Keratinocyte (primary cell): ENCODE results near the gene HBB. TPM values are rescaled to one million over a fixed set of nuclear protein-coding genes. Genes with fewer than 3 reads are reported as not detected.

ENCODE experiments used
- DNase-seq: peaks from one replicate; pipeline ENCODE4 v3.0.0-alpha.2; 2011; ENCODE audit warnings: low read depth, missing footprints, low spot score
- FAIRE-seq: peaks from 2 replicates; lab custom pipeline; 2011; peaks lifted over from hg19 to GRCh38; lab: Jason Lieb, UNC
- H2AFZ ChIP-seq: 2 replicates; pipeline ENCODE4 v1.6.0; 2012; ENCODE audit warnings: low read length, control low read depth, inconsistent platforms; ENCODE audit not compliant: control insufficient read depth
- H3K27ac ChIP-seq: 2 replicates; pipeline ENCODE4 v1.5.1; 2011; ENCODE audit warnings: low read length; ENCODE audit not compliant: control insufficient read depth, insufficient read depth
- H3K27me3 ChIP-seq: 3 replicates; pipeline ENCODE4 v1.6.0; 2011; ENCODE audit warnings: low read length; ENCODE audit not compliant: control insufficient read depth, insufficient read depth; ENCODE audit errors: extremely low read depth
- H3K36me3 ChIP-seq, 2 experiments: 2 replicates in 1 of 2; 3 replicates in 1 of 2; pipeline ENCODE4 v1.5.1; 2011; ENCODE audit warnings: low read length in 2 of 2, mild to moderate bottlenecking in 1 of 2; ENCODE audit not compliant: control insufficient read depth in 2 of 2, insufficient read depth in 2 of 2; ENCODE audit errors: extremely low read depth in 1 of 2
- H3K4me1 ChIP-seq: 3 replicates; pipeline ENCODE4 v1.5.1; 2011; ENCODE audit warnings: low read length; ENCODE audit not compliant: control insufficient read depth, insufficient read depth; ENCODE audit errors: extremely low read depth
- H3K4me2 ChIP-seq: 3 replicates; pipeline ENCODE4 v1.6.0; 2011; ENCODE audit warnings: low read depth, low read length; ENCODE audit not compliant: control insufficient read depth, insufficient read depth; ENCODE audit errors: extremely low read depth
- H3K4me3 ChIP-seq, 3 experiments: fragments of 200-600 bp in 1 of 3; sonication (generic) in 1 of 3; 2 replicates in 2 of 3; 3 replicates in 1 of 3; pipeline ENCODE4 v1.5.1; 2011 to 2016; ENCODE audit warnings: low read length in 3 of 3, mild to moderate bottlenecking in 3 of 3, control low read depth in 2 of 3, inconsistent platforms in 1 of 3, low read depth in 1 of 3, mixed read lengths in 1 of 3, mixed run types in 1 of 3, moderate library complexity in 1 of 3; ENCODE audit not compliant: control insufficient read depth in 2 of 3, insufficient read depth in 2 of 3; ENCODE audit errors: extremely low read depth in 1 of 3
- H3K79me2 ChIP-seq: 2 replicates; pipeline ENCODE4 v1.6.0; 2012; ENCODE audit warnings: low read length; ENCODE audit not compliant: control insufficient read depth, insufficient read depth
- H3K9ac ChIP-seq: 3 replicates; pipeline ENCODE4 v1.6.0; 2011; ENCODE audit warnings: low read length; ENCODE audit not compliant: control insufficient read depth, insufficient read depth; ENCODE audit errors: extremely low read depth
- H3K9me1 ChIP-seq: 3 replicates; pipeline ENCODE4 v1.6.0; 2011; ENCODE audit warnings: low read length; ENCODE audit not compliant: control insufficient read depth, insufficient read depth; ENCODE audit errors: extremely low read depth
- H3K9me3 ChIP-seq: 2 replicates; pipeline ENCODE4 v1.5.1; 2012; ENCODE audit warnings: low read depth, low read length; ENCODE audit not compliant: control insufficient read depth
- H4K20me1 ChIP-seq: 3 replicates; pipeline ENCODE4 v1.6.0; 2011; ENCODE audit warnings: low read length; ENCODE audit not compliant: control insufficient read depth, insufficient read depth; ENCODE audit errors: extremely low read depth
- CTCF ChIP-seq, 3 experiments: IDR thresholded peaks in 1 of 3; conservative IDR thresholded peaks in 1 of 3; optimal IDR thresholded peaks in 1 of 3; 2 replicates in 2 of 3; 3 replicates in 1 of 3; pipeline versions ENCODE3 to v1.5.1; 2011; ENCODE audit warnings: low read length in 3 of 3, mild to moderate bottlenecking in 3 of 3, moderate library complexity in 2 of 3, control low read depth in 1 of 3, inconsistent platforms in 1 of 3; ENCODE audit not compliant: insufficient read depth in 2 of 3; ENCODE audit errors: extremely low read depth in 1 of 3
- EZH2 ChIP-seq: IDR thresholded peaks from one replicate; pipeline ENCODE4 v1.6.1; 2012; ENCODE audit warnings: inconsistent platforms, mild to moderate bottlenecking, low read length, moderate library complexity
- dilution Hi-C: fragments of 300-500 bp; cut with MboI; formaldehyde crosslinking; loops from one replicate; pipeline ENCODE4 v1.7.0; 2020; ENCODE audit warnings: low sequenced_read_pairs; ENCODE audit not compliant: extremely low pct_ligation_motif_present
- polyA minus RNA-seq, 3 experiments: library from RNA; depleted of rRNA, polyadenylated mRNA; stranded (reverse); fragments of >200 nt; gene quantifications; 1 replicate in 1 of 3; 2 replicates in 1 of 3; 3 replicates in 1 of 3; pipeline ENCODE4 v1.2.3, GENCODE V29; 2011
- polyA plus RNA-seq, 5 experiments: library from polyadenylated mRNA; depleted of rRNA in 3 of 5; stranded (reverse) in 3 of 5; stranded (forward) in 1 of 5; unstranded in 1 of 5; fragments of >200 nt; gene quantifications; 1 replicate in 1 of 5; 2 replicates in 3 of 5; 3 replicates in 1 of 5; pipeline versions ENCODE4 v1.2.1 to v1.2.3, GENCODE V29; 2011 to 2012; ENCODE audit warnings: missing spikeins in 2 of 5, low read depth in 1 of 5, low replicate concordance in 1 of 5

HBB gene
- polyA plus RNA-seq, result not detected in 3 replicates
- polyA plus RNA-seq (2011; ENCODE audit: low read depth), result not detected
- polyA plus RNA-seq (2011; cell fraction: cytosol; rRNA removed), result not detected in 2 replicates
- polyA plus RNA-seq (2011; cell fraction: nucleus; rRNA removed), result not detected in 2 replicates
- polyA plus RNA-seq (2012; ENCODE audit: low replicate concordance), result not detected in 2 replicates
- not detected in 3 replicates for polyA minus RNA-seq
- not detected for polyA minus RNA-seq (2011; cell fraction: cytosol; rRNA and poly(A)+ RNA removed)
- polyA minus RNA-seq (2011; cell fraction: nucleus; rRNA and poly(A)+ RNA removed), result not detected in 2 replicates

GRCh38 chr11:5226732-5227310 is at the start of gene HBB:
Gene HBB (minus strand): TSS chr11:5227071. CDS start chr11:5227021, 50 bp downstream.
- dilution Hi-C loops, result no loop called here
- Histone ChIP-seq H3K36me3 (no peaks in the 10 kb centered on the region), H3K4me1 (no peaks in the 10 kb centered on the region)

GRCh38 chr11:5275369-5276110 is 48.7 kb upstream of the HBB start:
- no peak overlapping the region for H3K4me2 ChIP-seq
- H3K4me3 ChIP-seq, result no peak overlapping the region
- no peaks in the 10 kb centered on the region for H3K36me3 ChIP-seq
- peaks cover 2% of the 10 kb centered on the region for H3K9me1 ChIP-seq
- no peaks in the 10 kb centered on the region for H3K79me2 ChIP-seq
- TF ChIP-seq EZH2, result no peak
- TF ChIP-seq CTCF (optimal IDR thresholded peaks at IDR 0.05 in 1 of 3, IDR thresholded peaks at IDR 0.05 in 1 of 3, conservative IDR thresholded peaks at IDR 0.05 in 1 of 3; ENCODE audit: extremely low read depth in 1 of 3, insufficient read depth in 2 of 3, low read length in 3 of 3), result no peak
- no peaks in the 10 kb centered on the region for H4K20me1 ChIP-seq
- no peak overlapping the region for H2AFZ ChIP-seq
- DNase-seq (no peak), FAIRE-seq (no peak)
- no peak overlapping the region for H3K27ac ChIP-seq
- dilution Hi-C loops, result no loop called here
- H3K9ac ChIP-seq, result no peak overlapping the region
- no peaks in the 10 kb centered on the region for H3K9me3 ChIP-seq
- no peaks in the 10 kb centered on the region for H3K27me3 ChIP-seq
- H3K4me1 ChIP-seq, result peaks cover 13% of the 10 kb centered on the region

More at GRCh38 chr11:5226732-5227310, at the start of gene HBB:
- Histone ChIP-seq H3K4me3 (no peak within 1 kb of the TSS), H3K27me3 (no peaks in the 10 kb centered on the region), H3K4me2 (no peak within 1 kb of the TSS), H3K9ac (no peak within 1 kb of the TSS), H4K20me1 (no peaks in the 10 kb centered on the region), H3K9me1 (no peaks in the 10 kb centered on the region), H3K79me2 (no peaks in the 10 kb centered on the region), H3K27ac (no peak within 1 kb of the TSS), H3K9me3 (no peaks in the 10 kb centered on the region), H2AFZ (no peak within 1 kb of the TSS)
- FAIRE-seq, result no peak
- no peak for TF ChIP-seq EZH2
- TF ChIP-seq CTCF (optimal IDR thresholded peaks at IDR 0.05 in 1 of 3, IDR thresholded peaks at IDR 0.05 in 1 of 3, conservative IDR thresholded peaks at IDR 0.05 in 1 of 3; ENCODE audit: extremely low read depth in 1 of 3, insufficient read depth in 2 of 3, low read length in 3 of 3), result no peak
- no peak for DNase-seq
